Measurements from ENCODE around the gene GTPBP4.

GRCh38 chr10:1034758-1035157, 46.5 kb downstream of the GTPBP4 start:
- TF ChIP-seq, protein P1, sequence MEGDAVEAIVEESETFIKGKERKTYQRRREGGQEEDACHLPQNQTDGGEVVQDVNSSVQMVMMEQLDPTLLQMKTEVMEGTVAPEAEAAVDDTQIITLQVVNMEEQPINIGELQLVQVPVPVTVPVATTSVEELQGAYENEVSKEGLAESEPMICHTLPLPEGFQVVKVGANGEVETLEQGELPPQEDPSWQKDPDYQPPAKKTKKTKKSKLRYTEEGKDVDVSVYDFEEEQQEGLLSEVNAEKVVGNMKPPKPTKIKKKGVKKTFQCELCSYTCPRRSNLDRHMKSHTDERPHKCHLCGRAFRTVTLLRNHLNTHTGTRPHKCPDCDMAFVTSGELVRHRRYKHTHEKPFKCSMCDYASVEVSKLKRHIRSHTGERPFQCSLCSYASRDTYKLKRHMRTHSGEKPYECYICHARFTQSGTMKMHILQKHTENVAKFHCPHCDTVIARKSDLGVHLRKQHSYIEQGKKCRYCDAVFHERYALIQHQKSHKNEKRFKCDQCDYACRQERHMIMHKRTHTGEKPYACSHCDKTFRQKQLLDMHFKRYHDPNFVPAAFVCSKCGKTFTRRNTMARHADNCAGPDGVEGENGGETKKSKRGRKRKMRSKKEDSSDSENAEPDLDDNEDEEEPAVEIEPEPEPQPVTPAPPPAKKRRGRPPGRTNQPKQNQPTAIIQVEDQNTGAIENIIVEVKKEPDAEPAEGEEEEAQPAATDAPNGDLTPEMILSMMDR (IDR thresholded peaks at IDR 0.05): no peak
- TF ChIP-seq POLR2A (IDR thresholded peaks at IDR 0.05): no peak
